ENCODE data around the gene MAST2.
A peak's percentile ranks its signal among the peaks of the same experiment; 100 is the strongest.

MAST2 gene

GRCh38 chr1:46076343-46076742, 272.9 kb downstream of the MAST2 start:
- no peak for DNase-seq

GRCh38 chr1:46077644-46078043, 274.2 kb downstream of the MAST2 start:
- no peak for DNase-seq

- DNase-seq = no peak
Observed at GRCh38 chr1:46080257-46080656, 276.8 kb downstream of the MAST2 start.

DNA sequence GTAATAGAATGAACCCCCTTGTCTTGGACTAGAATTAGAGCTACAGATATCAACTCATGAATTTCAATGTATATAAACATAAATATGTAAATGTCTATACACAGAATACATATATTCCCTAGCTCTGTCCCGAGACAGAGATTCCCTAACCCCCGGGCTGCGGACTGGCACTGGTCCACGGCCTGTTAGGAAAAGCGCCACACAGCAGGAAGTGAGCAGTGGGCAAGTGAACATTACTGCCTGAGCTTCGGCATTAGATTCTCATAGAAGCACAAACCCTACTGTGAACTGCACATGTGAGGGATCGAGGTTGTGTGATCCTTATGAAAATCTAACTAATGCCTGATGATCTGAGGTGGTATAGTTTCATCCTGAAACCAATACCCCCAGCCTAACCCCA, 277.8 kb downstream of the MAST2 start:
- no peak for DNase-seq

- no peak for DNase-seq
Observed at GRCh38 chr1:46081619-46082018, 278.2 kb downstream of the MAST2 start.

GRCh38 chr1:46083579-46083978, 280.2 kb downstream of the MAST2 start:
- DNase-seq = no peak

GRCh38 chr1:46084553-46085451, 281.4 kb downstream of the MAST2 start:
- peak; percentile 41 for DNase-seq

Measured in EL (cell line).